CD14-positive monocyte (primary cell): ENCODE results near the gene KSR1. TPM values are rescaled to one million over a fixed set of nuclear protein-coding genes. Genes with fewer than 3 reads are reported as not detected.

Experiments
- DNase-seq, 3 donors: peaks; one replicate each; pipeline ENCODE4 v3.0.0-alpha.2; 2011 to 2022
- H2AFZ ChIP-seq: 2 replicates; pipeline ENCODE4 v1.6.0; 2012; ENCODE audit warnings: mild to moderate bottlenecking, low read depth, low read length, inconsistent platforms; ENCODE audit not compliant: insufficient read depth, poor library complexity, severe bottlenecking
- H3K27ac ChIP-seq, 2 donors: 1 replicate in 1 of 2; 2 replicates in 1 of 2; pipeline ENCODE4 v1.5.1; 2012 to 2013; ENCODE audit warnings: low read length in 2 of 2, control low read depth in 1 of 2, inconsistent platforms in 1 of 2, low read depth in 1 of 2, mild to moderate bottlenecking in 1 of 2
- H3K27me3 ChIP-seq, 2 donors: one replicate each; pipeline versions ENCODE4 v1.6.0 to v1.6.1; 2011 to 2013; ENCODE audit warnings: low read length in 2 of 2; ENCODE audit not compliant: control insufficient read depth in 2 of 2, insufficient read depth in 2 of 2
- H3K36me3 ChIP-seq, 2 donors: replicated peaks in 1 of 2; 1 replicate in 1 of 2; 2 replicates in 1 of 2; pipeline versions ENCODE4 v1.5.1 to v1.6.1; 2012 to 2013; ENCODE audit warnings: low read length in 2 of 2, control low read depth in 1 of 2, inconsistent platforms in 1 of 2, mild to moderate bottlenecking in 1 of 2; ENCODE audit not compliant: insufficient read depth in 2 of 2, control insufficient read depth in 1 of 2
- H3K4me1 ChIP-seq, 2 donors: 1 replicate in 1 of 2; 2 replicates in 1 of 2; pipeline versions ENCODE4 v1.5.1 to v1.6.1; 2012 to 2013; ENCODE audit warnings: low read length in 2 of 2, control low read depth in 1 of 2, inconsistent platforms in 1 of 2, mild to moderate bottlenecking in 1 of 2, moderate library complexity in 1 of 2; ENCODE audit not compliant: insufficient read depth in 2 of 2, control insufficient read depth in 1 of 2
- H3K4me2 ChIP-seq: replicated peaks from 2 replicates; pipeline ENCODE3; 2012; ENCODE audit warnings: low read length, moderate library complexity, mild to moderate bottlenecking; ENCODE audit not compliant: poor library complexity, severe bottlenecking; ENCODE audit errors: extremely low read depth
- H3K4me3 ChIP-seq, 3 experiments: fragments of 200-600 bp in 1 of 3; sonication (generic) in 1 of 3; replicated peaks in 1 of 3; 1 replicate in 2 of 3; 2 replicates in 1 of 3; pipeline ENCODE4 v1.5.1; 2011 to 2013; ENCODE audit warnings: low read length in 3 of 3, mild to moderate bottlenecking in 3 of 3, control low read depth in 2 of 3, low read depth in 2 of 3, inconsistent platforms in 1 of 3, moderate library complexity in 1 of 3
- H3K79me2 ChIP-seq: 2 replicates; pipeline ENCODE4 v1.6.0; 2012; ENCODE audit warnings: mild to moderate bottlenecking, control low read depth, inconsistent platforms, low read length, moderate library complexity; ENCODE audit not compliant: insufficient read depth
- H3K9ac ChIP-seq: 2 replicates; pipeline ENCODE4 v1.6.0; 2017; ENCODE audit warnings: low read length, mild to moderate bottlenecking; ENCODE audit not compliant: insufficient read depth, poor library complexity, severe bottlenecking
- H3K9me3 ChIP-seq, 2 donors: replicated peaks in 1 of 2; 1 replicate in 1 of 2; 2 replicates in 1 of 2; pipeline versions ENCODE4 v1.5.1 to v1.6.1; 2012 to 2013; ENCODE audit warnings: low read length in 2 of 2, control low read depth in 1 of 2; ENCODE audit not compliant: control insufficient read depth in 1 of 2, insufficient read depth in 1 of 2
- H4K20me1 ChIP-seq: 2 replicates; pipeline ENCODE4 v1.6.0; 2012; ENCODE audit warnings: mild to moderate bottlenecking, low read length, control low read depth, moderate library complexity; ENCODE audit not compliant: insufficient read depth
- H3K27ac Mint-ChIP-seq, 7 donors: one replicate each; pipeline ENCODE4 v1.8.0; 2020; ENCODE audit warnings: mild to moderate bottlenecking in 7 of 7, mixed read lengths in 7 of 7, moderate library complexity in 6 of 7, inconsistent platforms in 2 of 7
- H3K27me3 Mint-ChIP-seq, 3 donors: one replicate each; pipeline ENCODE4 v1.8.0; 2021 to 2022; ENCODE audit warnings: low read depth in 3 of 3, mild to moderate bottlenecking in 3 of 3, mixed read lengths in 3 of 3, moderate library complexity in 3 of 3, inconsistent platforms in 1 of 3
- H3K36me3 Mint-ChIP-seq, 2 donors: one replicate each; pipeline ENCODE4 v1.8.0; 2020; ENCODE audit warnings: mixed read lengths in 2 of 2, inconsistent platforms in 1 of 2, mild to moderate bottlenecking in 1 of 2
- H3K4me1 Mint-ChIP-seq: one replicate; pipeline ENCODE4 v1.8.0; 2020; ENCODE audit warnings: mild to moderate bottlenecking, mixed read lengths
- H3K4me3 Mint-ChIP-seq, 2 donors: one replicate each; pipeline ENCODE4 v1.8.0; 2020; ENCODE audit warnings: mild to moderate bottlenecking in 2 of 2, mixed read lengths in 2 of 2, moderate library complexity in 1 of 2
- H3K9me3 Mint-ChIP-seq, 7 donors: one replicate each; pipeline ENCODE4 v1.8.0; 2020 to 2022; ENCODE audit warnings: mixed read lengths in 7 of 7, mild to moderate bottlenecking in 6 of 7, moderate library complexity in 6 of 7, inconsistent platforms in 2 of 7
- WGBS: methylation state at CpG from one replicate; pipeline ENCODE4 v1.1.5; 2013; ENCODE audit warnings: missing lambda C conversion rate; ENCODE audit not compliant: insufficient coverage; 5-methylcytosine and 5-hydroxymethylcytosine counted together
- intact Hi-C, 2 donors: fragments of 100-400 bp; cut with micrococcal nuclease; formaldehyde crosslinking; loops; one replicate each; pipeline versions ENCODE4 v1.15.0 to v1.15.1; 2023
- polyA plus RNA-seq, 3 donors: library from polyadenylated mRNA; depleted of rRNA in 1 of 3; unstranded in 2 of 3; stranded (reverse) in 1 of 3; fragments of 300-500 nt in 2 of 3; fragments of >200 nt in 1 of 3; fragmentation: Illumina TruSeq in 2 of 3; gene quantifications; 1 replicate in 2 of 3; 2 replicates in 1 of 3; pipeline ENCODE4 v1.2.3, GENCODE V29; 2012 to 2021
- TF ChIP-seq, protein P1 (sequence below): fragments of 200-600 bp; IDR thresholded peaks from one replicate; pipeline ENCODE4 v1.8.0; 2022; ENCODE audit warnings: antibody characterized with exemption, mild to moderate bottlenecking

Gene KSR1
- polyA plus RNA-seq, 3 donors = 1.2 to 111 (median 4.2) TPM

DNA sequence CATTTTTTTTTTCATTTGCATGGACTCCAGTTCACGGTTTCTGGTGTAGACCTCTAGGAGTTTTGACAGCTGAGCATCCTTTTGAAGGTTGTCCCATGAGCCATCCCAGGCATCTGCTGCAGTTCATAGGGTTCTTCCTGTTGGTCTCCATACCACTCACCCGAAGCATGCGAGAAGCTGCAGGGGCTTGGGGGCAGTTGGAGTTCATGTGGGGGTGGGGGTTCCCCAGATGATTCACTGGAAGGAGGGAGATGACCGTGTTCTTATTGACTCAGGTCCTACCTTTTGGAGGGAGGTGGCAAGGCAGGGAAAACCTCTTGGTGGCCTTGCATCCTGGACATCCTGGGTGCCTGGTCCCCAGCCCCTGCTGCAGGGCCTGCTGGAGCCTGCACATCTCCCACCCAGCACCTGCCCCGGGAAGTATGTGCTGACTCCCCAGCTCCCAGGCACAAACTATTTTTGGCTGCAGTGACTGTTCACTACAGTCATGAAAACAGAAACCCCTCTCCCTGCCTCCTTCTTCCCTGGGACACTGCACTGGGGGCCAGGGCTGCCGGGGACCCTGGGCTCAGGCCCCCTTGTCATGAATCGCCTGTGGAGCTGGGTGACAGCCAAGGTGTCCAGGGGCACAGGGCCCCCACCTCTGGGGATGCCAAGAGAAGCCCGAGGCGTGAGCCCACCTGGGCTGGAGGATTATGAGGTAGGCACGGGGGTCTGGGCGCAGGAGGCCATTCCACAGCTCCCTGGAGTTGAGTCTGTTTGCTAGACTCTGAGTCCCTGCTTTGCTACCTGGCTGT is 109.8 kb downstream of the KSR1 start:
- Histone ChIP-seq H3K27ac (no peak overlapping the region), H3K4me3 (no peak overlapping the region), H3K36me3 (peaks cover 4 to 41% of the 10 kb centered on the region in 2 donors), H3K9ac (no peak overlapping the region), H3K4me1 (no peaks in the 10 kb centered on the region), H4K20me1 (peaks cover 94% of the 10 kb centered on the region), H3K79me2 (peaks cover 8% of the 10 kb centered on the region), H3K4me2 (no peak overlapping the region), H3K9me3 (no peaks in the 10 kb centered on the region), H3K27me3 (no peaks in the 10 kb centered on the region), H2AFZ (no peak overlapping the region)
- Mint-ChIP-seq H3K36me3 (peaks cover 40 to 58% of the 10 kb centered on the region in 2 donors), H3K27me3 (peaks cover 0 to 3% (median 0%) of the 10 kb centered on the region in 3 donors), H3K4me1 (peaks cover 32% of the 10 kb centered on the region), H3K4me3 (no peak overlapping the region), H3K27ac (peak overlapping the region in 1 of 7 donors; percentile 29), H3K9me3 (peaks cover 0 to 2% (median 0%) of the 10 kb centered on the region in 7 donors)
- DNase-seq = peak in 1 of 3 donors; percentile 53
- intact Hi-C loops = no loop called here
- TF ChIP-seq, protein P1, sequence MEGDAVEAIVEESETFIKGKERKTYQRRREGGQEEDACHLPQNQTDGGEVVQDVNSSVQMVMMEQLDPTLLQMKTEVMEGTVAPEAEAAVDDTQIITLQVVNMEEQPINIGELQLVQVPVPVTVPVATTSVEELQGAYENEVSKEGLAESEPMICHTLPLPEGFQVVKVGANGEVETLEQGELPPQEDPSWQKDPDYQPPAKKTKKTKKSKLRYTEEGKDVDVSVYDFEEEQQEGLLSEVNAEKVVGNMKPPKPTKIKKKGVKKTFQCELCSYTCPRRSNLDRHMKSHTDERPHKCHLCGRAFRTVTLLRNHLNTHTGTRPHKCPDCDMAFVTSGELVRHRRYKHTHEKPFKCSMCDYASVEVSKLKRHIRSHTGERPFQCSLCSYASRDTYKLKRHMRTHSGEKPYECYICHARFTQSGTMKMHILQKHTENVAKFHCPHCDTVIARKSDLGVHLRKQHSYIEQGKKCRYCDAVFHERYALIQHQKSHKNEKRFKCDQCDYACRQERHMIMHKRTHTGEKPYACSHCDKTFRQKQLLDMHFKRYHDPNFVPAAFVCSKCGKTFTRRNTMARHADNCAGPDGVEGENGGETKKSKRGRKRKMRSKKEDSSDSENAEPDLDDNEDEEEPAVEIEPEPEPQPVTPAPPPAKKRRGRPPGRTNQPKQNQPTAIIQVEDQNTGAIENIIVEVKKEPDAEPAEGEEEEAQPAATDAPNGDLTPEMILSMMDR = no peak
- WGBS = 96% methylated on average over 10 of the region's 11 CpGs

- Histone ChIP-seq H3K4me2 (no peak overlapping the region), H3K9me3 (no peaks in the 10 kb centered on the region), H3K36me3 (peaks cover 4 to 35% of the 10 kb centered on the region in 2 donors), H3K4me1 (no peaks in the 10 kb centered on the region), H2AFZ (no peak overlapping the region), H3K4me3 (no peak overlapping the region), H3K27me3 (no peaks in the 10 kb centered on the region), H3K27ac (no peak overlapping the region), H3K9ac (no peak overlapping the region), H4K20me1 (peaks cover 95% of the 10 kb centered on the region), H3K79me2 (peaks cover 8% of the 10 kb centered on the region)
- H3K27me3 Mint-ChIP-seq = peaks cover 0 to 3% (median 0%) of the 10 kb centered on the region in 3 donors
- intact Hi-C loops = no loop called here
- TF ChIP-seq, protein P1 = no peak
- peaks cover 30% of the 10 kb centered on the region for H3K4me1 Mint-ChIP-seq
- WGBS = 79% methylated on average over 10 of the region's 14 CpGs
- H3K9me3 Mint-ChIP-seq = peaks cover 0 to 2% (median 0%) of the 10 kb centered on the region in 7 donors
- peaks cover 34 to 56% of the 10 kb centered on the region in 2 donors for H3K36me3 Mint-ChIP-seq
- peak overlapping the region in 6 of 7 donors; percentile 8 to 73 (median 44) for H3K27ac Mint-ChIP-seq
- no peak overlapping the region for H3K4me3 Mint-ChIP-seq
- no peak for DNase-seq
These were observed 110.7 kb downstream of the KSR1 start for GRCh38 chr17:27566671-27567562.
